OCI-LY7 (cell line): Measurements from ENCODE around the gene IL4. TPM values are rescaled to one million over a fixed set of nuclear protein-coding genes. Genes with fewer than 3 reads are reported as not detected.

Source experiments
- BruUV-seq: library from RNA; stranded (reverse); fragments of 400-500 nt; replicated peaks from 2 replicates; lab custom pipeline; 2021; lab: Mats Ljungman, UMichigan
- CTCF ChIA-PET: fragments of 300-600 bp; sonication (Branson Sonifier 250); formaldehyde crosslinking; loops from one replicate; lab custom pipeline; 2022; ENCODE audit warnings: antibody characterized with exemption; ENCODE audit not compliant: unreplicated experiment; lab: Charles Lee
- POLR2A ChIA-PET: fragments of 300-600 bp; sonication (Branson Sonifier 250); formaldehyde crosslinking; loops from one replicate; lab custom pipeline; 2022; ENCODE audit warnings: antibody characterized with exemption; lab: Charles Lee
- DNase-seq: peaks from one replicate; pipeline ENCODE4 v3.0.0-alpha.2; 2015; ENCODE audit warnings: low spot score
- H2AFZ ChIP-seq: fragments of 200-600 bp; sonication (generic), shearing (Covaris generic); 2 replicates; pipeline ENCODE4 v1.6.1; 2014; ENCODE audit warnings: mild to moderate bottlenecking, antibody characterized with exemption, low read length, moderate library complexity
- H3K27ac ChIP-seq: fragments of 200-600 bp; sonication (generic); 2 replicates; pipeline ENCODE4 v1.5.1; 2014; ENCODE audit warnings: mixed run types, low read depth, mild to moderate bottlenecking, moderate library complexity, low read length, inconsistent platforms; ENCODE audit not compliant: poor library complexity, severe bottlenecking
- H3K36me3 ChIP-seq: fragments of 200-600 bp; sonication (generic); 2 replicates; pipeline ENCODE4 v1.6.1; 2014; ENCODE audit warnings: mild to moderate bottlenecking, antibody characterized with exemption, low read length, moderate library complexity, mixed read lengths; ENCODE audit not compliant: insufficient read depth
- H3K4me1 ChIP-seq: fragments of 200-600 bp; sonication (generic); 2 replicates; pipeline ENCODE4 v1.5.1; 2014; ENCODE audit warnings: mild to moderate bottlenecking, low read length; ENCODE audit not compliant: insufficient read depth, poor library complexity, severe bottlenecking
- H3K4me2 ChIP-seq: fragments of 200-600 bp; sonication (generic); 2 replicates; pipeline ENCODE4 v1.6.1; 2014; ENCODE audit warnings: mild to moderate bottlenecking, low read length
- H3K4me3 ChIP-seq: fragments of 200-600 bp; sonication (generic); 2 replicates; pipeline ENCODE4 v1.5.1; 2014; ENCODE audit warnings: mild to moderate bottlenecking, low read depth, low read length; ENCODE audit not compliant: poor library complexity, severe bottlenecking
- H3K79me2 ChIP-seq: fragments of 200-600 bp; sonication (generic); 2 replicates; pipeline ENCODE4 v1.6.1; 2016; ENCODE audit warnings: low read depth, mild to moderate bottlenecking, low read length, moderate library complexity, mixed read lengths; ENCODE audit not compliant: insufficient read depth
- H3K9me2 ChIP-seq: fragments of 200-600 bp; sonication (generic); 2 replicates; pipeline ENCODE4 v1.6.1; 2016; ENCODE audit warnings: mild to moderate bottlenecking, low read length, mixed read lengths; ENCODE audit not compliant: insufficient read depth
- H3K9me3 ChIP-seq: fragments of 200-600 bp; sonication (generic); 2 replicates; pipeline ENCODE4 v1.6.1; 2014; ENCODE audit warnings: mild to moderate bottlenecking, mixed run types, low read length, mixed read lengths
- H4K20me1 ChIP-seq: fragments of 200-600 bp; sonication (generic); 2 replicates; pipeline ENCODE4 v1.6.1; 2014; ENCODE audit warnings: mild to moderate bottlenecking, antibody characterized with exemption, low read length, moderate library complexity, mixed read lengths; ENCODE audit not compliant: insufficient read depth
- EZH2phosphoT487 ChIP-seq: fragments of 200-600 bp; sonication (generic); IDR thresholded peaks from 2 replicates; pipeline ENCODE4 v1.6.1; 2018; ENCODE audit warnings: low read depth, borderline replicate concordance, mild to moderate bottlenecking, mixed run types, antibody characterized with exemption, low read length, moderate library complexity, mixed read lengths
- intact Hi-C: fragments of 100-400 bp; cut with micrococcal nuclease; formaldehyde crosslinking; loops from one replicate; pipeline ENCODE4 v1.10.0; 2022; ENCODE audit not compliant: unreplicated experiment
- total RNA-seq, 2 experiments: library from RNA; depleted of rRNA in 1 of 2; stranded (reverse); fragments of >200 nt in 1 of 2; shearing (Covaris generic) in 1 of 2; gene quantifications; 2 replicates each; pipeline ENCODE4 v1.2.3, GENCODE V29; 2014 to 2022
- TF ChIP-seq, protein P1 (sequence below): fragments of 200-600 bp; sonication (generic); conservative IDR thresholded peaks from 2 replicates; pipeline ENCODE4 v1.5.1; 2014; ENCODE audit warnings: mild to moderate bottlenecking, antibody characterized with exemption, low read length, moderate library complexity, mixed read lengths

Gene IL4
- total RNA-seq, 2 experiments from 2014 or later: not detected

GRCh38 chr5:132667761-132668705 lies 5.8 kb upstream of the IL4 start:
- intact Hi-C loops: no loop called here
- ChIA-PET CTCF (no interaction called here), POLR2A (no interaction called here)
- Histone ChIP-seq H2AFZ (no peak overlapping the region), H3K4me1 (no peaks in the 10 kb centered on the region), H3K36me3 (no peaks in the 10 kb centered on the region), H3K9me2 (no peaks in the 10 kb centered on the region), H4K20me1 (no peaks in the 10 kb centered on the region), H3K79me2 (no peaks in the 10 kb centered on the region), H3K9me3 (no peaks in the 10 kb centered on the region), H3K27ac (no peak overlapping the region), H3K4me2 (no peak overlapping the region), H3K4me3 (no peak overlapping the region)
- no peak for DNase-seq
- BruUV-seq: no TSS peak
- TF ChIP-seq, protein P1, sequence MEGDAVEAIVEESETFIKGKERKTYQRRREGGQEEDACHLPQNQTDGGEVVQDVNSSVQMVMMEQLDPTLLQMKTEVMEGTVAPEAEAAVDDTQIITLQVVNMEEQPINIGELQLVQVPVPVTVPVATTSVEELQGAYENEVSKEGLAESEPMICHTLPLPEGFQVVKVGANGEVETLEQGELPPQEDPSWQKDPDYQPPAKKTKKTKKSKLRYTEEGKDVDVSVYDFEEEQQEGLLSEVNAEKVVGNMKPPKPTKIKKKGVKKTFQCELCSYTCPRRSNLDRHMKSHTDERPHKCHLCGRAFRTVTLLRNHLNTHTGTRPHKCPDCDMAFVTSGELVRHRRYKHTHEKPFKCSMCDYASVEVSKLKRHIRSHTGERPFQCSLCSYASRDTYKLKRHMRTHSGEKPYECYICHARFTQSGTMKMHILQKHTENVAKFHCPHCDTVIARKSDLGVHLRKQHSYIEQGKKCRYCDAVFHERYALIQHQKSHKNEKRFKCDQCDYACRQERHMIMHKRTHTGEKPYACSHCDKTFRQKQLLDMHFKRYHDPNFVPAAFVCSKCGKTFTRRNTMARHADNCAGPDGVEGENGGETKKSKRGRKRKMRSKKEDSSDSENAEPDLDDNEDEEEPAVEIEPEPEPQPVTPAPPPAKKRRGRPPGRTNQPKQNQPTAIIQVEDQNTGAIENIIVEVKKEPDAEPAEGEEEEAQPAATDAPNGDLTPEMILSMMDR: no peak
- TF ChIP-seq EZH2phosphoT487: no peak

DNA sequence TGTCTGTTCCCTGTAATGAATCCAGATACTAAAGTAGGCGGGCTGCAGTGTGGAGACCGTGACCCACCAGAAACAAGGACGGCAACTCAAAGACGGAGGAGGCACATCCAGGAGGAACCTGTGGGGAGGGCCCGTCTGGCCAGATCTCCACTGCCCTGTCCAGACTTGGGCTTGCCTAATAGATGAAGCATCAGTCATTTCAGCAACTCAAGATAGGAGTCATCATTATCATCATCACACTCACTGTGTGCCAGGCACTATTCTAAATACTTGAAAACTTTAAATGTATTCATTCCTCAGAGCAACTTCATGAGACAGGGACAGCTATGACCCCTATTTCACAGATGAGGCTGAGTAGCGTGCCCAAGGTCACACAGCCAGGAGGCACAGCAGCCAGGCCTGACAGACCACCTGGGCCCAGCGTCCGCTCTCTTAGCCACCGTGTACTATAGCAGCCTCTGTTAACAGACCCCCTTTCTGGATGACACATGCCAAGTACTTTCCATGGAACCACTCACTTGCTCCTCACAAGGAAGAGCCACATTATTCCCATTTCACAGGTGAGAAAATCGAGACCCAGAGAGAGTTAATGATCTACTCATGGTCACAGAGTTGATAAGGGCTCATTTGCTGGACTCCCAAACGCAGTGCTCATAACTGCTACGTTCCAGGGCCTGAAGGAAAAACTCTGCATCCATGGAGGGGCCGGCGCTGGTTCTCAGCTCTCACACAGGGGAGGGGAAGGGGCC lies 4.9 kb upstream of the IL4 start:
- H3K9me2 ChIP-seq: no peaks in the 10 kb centered on the region
- no peak overlapping the region for H3K4me2 ChIP-seq
- intact Hi-C loops: no loop called here
- H2AFZ ChIP-seq: no peak overlapping the region
- no peak for DNase-seq
- H3K4me3 ChIP-seq: no peak overlapping the region
- H3K79me2 ChIP-seq: no peaks in the 10 kb centered on the region
- no peaks in the 10 kb centered on the region for H3K9me3 ChIP-seq
- no peaks in the 10 kb centered on the region for H3K36me3 ChIP-seq
- CTCF ChIA-PET: no interaction called here
- TF ChIP-seq, protein P1: no peak
- TF ChIP-seq EZH2phosphoT487: no peak
- H3K27ac ChIP-seq: no peak overlapping the region
- no peaks in the 10 kb centered on the region for H4K20me1 ChIP-seq
- POLR2A ChIA-PET: interaction anchor here (0.6 to 1.2 kb wide), 2 partner anchors 36 to 79 kb away, joined by 3 read pairs; partner anchors contain the start of gene CCNI2
- H3K4me1 ChIP-seq: no peaks in the 10 kb centered on the region
- BruUV-seq: no TSS peak
